Measurements from ENCODE around the gene MED12L.

MED12L gene

DNA sequence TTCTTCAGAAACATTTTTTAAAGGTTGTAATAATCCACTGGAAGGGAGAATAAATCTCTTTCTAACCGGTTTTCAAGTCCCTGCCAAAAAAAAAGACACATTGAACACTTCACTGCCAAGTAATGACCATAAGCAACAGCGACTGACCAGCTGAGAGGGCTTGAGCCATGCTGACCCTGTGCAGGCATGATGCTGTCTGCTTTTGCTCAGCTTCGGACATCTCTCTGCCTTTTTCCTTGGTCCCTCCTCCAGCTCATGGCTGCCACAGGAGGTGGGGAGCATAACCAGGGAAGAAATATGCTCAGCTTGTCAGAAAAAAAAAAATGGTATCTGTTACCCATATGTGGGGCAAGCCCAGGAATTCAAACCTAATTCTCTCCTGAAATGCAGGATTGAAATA is 373.9 kb downstream of the MED12L start:
- DNase-seq (ENCODE audit: low read depth in 2 of 2) = no peak

DNA sequence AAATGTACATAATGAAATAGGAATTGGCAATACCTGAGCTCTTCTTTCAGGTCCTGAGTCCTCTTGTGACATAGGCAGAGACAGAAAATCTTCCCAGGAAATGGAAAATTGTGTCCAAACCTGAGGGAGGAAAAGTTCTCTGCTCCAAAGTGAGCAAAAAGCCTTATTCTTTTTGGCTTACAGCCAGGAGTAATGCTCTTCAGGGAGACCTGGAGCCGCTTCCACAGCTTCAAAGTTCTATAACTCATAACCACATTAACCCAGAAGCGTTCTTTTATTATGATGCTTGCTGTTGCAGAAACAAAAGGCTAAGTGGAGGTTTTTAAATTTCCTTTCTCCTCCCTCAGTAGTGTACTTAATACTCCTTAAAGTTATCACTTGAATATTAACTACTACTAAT is 374.8 kb downstream of the MED12L start:
- no peak for DNase-seq (ENCODE audit: low read depth in 2 of 2)

DNA sequence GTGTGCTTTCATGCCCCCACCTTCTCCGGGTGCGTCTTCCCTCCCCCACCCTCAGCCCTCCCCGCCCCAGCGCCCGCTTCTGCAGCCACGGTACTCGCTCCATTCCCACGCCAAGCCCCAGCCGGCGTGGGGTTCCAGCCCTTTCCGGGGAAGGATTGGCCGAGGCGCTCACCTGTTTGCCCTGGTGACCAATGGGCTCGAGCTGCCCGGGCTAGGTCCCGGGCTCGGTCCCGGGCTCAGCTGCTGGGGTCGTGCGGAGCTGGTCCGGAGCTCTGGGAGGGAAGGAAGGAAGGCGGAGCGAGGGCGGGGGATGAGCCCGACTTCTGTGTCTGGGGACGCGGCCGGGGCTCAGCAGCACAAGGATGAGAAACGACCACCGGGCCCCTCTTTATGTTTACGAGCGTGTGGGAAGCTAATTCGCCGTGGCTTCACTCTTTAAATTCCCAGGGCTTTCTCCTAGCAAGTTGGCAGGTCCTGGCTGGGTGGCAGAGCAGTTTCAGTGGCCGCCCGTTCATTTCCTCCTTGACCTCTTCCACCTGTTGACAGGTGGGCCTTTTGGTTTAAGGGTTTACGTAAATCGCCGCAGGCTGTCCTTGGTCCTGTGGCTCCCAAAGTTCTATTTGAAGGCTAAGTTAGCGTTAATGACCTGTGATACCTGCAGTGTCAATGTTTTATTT is 375.4 kb downstream of the MED12L start, which contains the start of gene IGSF10:
Gene IGSF10, minus strand, starts transcription at position 288 of the 677 bp plus-strand sequence. CDS start 2,352 bp downstream, outside the sequence.
- no peak for DNase-seq (ENCODE audit: low read depth in 2 of 2)

DNA sequence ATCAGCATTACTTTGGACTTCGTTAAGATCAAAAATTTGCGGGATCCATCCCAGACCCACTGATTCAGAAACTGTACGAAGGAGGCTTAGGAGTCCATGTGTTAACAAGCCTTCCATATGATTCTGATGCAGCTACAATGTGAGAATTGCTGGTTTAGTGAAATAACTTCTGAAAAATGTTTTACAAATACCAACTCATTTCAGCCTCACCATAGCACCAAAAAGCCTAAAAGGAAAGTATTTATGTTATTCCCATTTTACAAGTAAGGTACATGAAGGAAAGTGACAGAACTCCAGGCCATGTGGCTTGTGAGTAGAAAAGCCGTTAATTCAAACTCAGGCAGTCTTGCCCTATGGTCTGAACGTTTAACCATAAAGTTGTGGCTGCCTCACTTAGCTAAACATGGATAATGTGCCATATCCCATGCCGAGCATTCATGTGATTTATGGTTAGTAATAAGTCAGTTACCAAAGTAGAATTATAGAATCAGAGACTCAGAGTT is 376.9 kb downstream of the MED12L start:
- DNase-seq (ENCODE audit: low read depth in 2 of 2) = no peak

DNA sequence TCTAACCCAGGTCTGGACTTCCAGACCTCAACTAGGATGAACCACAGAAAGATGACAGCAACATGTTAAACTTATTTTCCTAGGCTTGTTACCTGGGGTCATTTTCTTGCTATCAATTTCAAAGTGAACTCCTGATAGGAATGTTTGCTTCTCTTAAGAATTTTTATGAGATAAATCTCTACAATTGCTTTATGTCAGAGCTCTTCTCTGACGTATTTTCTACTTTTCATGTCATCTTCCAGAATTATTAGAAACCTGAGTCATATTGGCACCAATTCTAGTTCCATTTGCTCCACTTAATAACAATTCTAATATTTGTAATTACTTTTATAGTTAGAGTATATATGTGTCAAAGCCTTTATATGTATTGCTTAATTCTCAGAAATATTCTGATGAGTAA is 377.5 kb downstream of the MED12L start:
- no peak for DNase-seq (ENCODE audit: low read depth in 2 of 2)

DNA sequence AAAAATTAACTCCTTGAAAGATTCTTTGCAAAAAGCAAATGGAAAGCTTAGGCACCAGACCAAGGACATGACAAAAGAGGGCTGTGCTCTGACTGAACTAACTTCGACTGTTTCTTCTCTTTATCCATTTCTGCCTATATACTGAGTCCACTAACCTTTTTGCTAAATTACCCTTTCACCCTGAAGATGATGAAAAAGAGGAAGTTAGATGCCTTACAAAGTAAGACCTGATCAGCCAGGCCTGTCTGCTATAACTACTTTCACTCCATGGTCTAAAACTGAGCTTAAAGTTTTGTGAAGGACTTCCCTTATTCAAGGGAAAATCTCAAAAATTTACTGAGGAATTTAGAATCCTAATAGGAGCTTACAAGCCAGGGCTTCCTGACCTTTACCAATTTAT is 381.6 kb downstream of the MED12L start:
- DNase-seq (ENCODE audit: low read depth in 2 of 2) = no peak

DNA sequence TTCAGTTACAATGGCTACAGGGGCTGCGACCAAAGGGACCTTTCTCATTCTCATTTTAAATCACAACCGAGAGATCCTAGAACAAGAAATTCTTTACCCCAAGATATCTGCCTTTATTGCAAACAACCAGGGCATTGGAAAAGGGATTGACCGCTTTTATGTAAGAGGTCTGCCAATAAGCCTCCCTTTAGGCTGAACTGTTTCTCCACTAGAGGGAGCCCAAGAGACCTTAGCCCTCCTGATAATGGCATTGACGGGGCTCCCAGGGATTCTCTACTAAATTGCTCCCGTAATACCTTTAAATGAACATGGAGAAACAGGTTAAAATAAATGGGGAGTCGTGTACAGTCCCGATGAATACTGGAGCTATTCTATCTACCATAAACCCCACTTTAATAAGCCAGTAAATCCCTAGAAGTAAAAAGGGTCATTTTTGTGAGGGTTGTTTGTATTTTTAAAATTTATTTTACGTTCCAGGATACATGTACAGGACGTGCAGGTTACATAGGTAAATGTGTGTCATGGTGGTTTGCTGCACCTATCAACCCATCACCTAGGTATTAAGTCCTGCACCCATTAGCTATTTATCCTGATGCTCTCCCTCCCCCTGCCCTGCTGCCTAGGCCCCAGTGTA is 382.9 kb downstream of the MED12L start:
- DNase-seq (ENCODE audit: low read depth in 2 of 2) = no peak

DNA sequence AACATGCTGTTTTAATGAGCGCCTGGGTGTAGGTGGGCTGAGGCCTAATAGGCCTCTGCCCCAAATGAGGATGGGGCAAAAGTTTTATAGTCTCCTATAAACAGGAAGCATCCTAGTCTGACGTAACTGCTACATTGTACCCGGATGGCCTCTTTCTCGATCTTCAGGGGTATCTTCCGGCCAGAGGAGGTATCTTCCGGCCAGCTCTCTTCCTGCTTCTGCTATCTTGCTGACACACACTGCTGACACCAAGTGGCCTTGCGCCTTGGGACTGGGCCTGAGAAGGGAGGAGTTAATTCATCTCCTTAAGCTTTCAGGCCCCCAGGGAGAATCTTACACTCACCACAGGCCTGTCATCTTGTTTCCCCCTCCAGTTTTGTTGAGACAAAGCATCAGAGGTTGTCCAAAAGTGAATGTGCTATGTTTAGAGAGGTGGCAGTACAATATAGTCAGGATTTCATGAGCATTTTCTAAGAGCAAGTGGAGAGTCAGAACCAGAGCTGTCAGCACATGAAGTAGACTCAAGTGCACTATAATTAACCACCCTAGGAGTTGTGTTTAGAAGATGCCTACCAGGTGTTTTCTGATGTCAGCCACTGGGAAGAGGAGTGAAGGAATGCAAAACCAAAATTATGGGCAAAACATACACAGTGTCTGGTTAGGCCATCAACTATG is 391.0 kb downstream of the MED12L start:
- no peak for DNase-seq (ENCODE audit: low read depth in 2 of 2)

DNA sequence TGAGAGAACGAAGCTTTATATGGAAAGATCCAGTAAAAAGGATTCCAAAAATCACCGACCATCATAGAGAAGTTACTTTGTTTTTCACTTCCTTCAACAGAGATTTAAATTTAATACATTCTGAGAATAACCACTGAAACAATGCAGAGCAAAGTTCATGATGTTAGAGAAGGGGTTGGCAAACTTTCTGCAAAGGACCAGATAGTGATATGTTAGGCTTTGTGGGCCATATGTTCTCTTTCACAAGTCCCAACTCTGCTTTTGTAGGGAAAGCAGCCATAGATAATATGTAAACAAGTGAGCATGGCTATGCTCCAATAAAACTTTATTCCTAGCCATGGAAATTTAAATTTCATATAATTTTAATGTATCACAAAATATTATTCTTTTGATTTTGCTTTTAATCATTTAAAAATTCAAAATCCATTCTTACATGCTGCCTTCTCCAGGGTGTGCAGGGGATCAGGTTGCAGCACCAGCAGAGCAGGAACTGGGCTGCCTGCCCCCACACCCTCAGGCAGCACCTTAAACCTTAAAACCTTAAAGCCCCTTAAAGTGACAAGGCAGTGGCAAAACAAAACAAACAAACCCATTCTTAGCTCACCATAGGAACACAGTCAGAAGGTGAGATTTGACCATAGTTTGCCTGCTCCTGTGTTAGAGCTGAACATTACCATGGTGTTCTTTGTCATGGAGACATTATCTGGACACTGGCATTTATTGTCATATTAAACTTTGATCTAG is 392.3 kb downstream of the MED12L start:
- DNase-seq (ENCODE audit: low read depth in 2 of 2) = no peak

DNA sequence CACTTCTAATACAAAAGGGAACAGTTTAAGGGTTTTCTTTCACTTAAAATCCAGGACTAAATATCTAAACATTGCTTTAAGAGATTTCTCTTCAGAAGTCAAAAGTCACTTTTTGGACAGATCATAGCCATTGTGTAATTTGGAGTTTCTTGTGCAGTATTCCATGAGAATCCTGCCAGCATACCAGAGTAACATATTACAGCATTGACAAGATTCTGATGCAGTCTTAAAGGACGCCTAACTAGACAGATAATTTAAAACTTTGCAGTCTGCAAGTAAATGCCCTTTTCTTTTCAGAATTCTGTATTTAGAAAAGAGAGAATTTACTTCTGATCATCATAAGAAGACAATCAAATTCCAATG is 392.9 kb downstream of the MED12L start:
- no peak for DNase-seq (ENCODE audit: low read depth in 2 of 2)

DNA sequence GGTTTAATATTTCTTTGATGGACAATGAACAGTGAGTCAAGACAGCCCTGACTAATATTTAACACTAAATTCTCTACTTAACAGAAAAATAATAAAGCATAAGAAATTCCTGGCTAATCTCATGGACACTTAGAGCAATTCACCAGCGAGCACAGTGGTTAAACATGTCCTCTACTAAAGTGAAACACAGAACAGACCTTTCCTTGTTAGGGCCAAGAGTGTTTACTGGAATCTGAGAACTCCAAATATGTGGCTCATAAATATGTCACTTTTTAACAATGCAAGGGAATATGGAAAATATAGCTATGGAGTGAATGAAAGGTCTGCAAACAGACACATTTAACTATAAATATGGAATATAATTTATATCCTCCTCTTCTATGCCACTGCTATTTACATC is 394.0 kb downstream of the MED12L start:
- no peak for DNase-seq (ENCODE audit: low read depth in 2 of 2)

DNA sequence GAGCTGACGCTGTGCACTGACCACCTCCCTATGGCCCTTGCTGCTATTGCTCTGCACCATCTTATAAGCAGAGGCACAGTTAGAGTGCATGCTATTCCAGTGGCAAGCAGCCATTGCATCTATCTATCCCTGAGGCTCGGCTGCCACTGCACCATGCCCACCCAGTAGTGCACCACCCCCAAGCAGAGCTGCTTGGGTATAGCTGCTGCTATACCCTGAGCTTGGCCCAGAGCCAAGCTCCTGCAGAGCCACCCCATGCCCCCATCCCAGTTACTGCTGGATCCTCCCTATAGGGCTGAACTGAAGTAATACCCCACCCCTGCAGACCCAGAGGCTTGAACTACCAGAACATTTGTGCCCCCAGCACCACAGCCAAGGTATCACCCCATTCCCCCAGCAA is 395.0 kb downstream of the MED12L start:
- DNase-seq (ENCODE audit: low read depth in 2 of 2) = no peak

DNA sequence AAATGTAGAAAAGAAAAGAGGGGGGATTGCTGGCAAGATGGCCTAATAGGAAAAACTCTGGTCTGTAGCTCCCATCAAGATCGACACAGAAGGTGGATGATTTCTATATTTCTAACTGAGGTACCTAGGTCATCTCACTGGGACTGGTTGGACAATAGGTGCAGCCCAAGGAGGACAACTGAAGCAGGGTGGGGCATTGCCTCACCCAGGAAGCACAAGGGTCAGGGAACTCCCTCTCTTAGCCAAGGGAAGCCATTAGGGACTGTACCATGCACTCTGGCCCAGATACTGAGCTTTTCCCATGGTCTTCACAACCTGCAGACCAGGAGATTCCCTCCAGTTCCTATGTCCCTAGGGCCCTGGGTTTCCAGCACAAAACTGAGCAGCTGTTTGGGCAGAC is 398.0 kb downstream of the MED12L start:
- DNase-seq (ENCODE audit: low read depth in 2 of 2) = no peak

DNA sequence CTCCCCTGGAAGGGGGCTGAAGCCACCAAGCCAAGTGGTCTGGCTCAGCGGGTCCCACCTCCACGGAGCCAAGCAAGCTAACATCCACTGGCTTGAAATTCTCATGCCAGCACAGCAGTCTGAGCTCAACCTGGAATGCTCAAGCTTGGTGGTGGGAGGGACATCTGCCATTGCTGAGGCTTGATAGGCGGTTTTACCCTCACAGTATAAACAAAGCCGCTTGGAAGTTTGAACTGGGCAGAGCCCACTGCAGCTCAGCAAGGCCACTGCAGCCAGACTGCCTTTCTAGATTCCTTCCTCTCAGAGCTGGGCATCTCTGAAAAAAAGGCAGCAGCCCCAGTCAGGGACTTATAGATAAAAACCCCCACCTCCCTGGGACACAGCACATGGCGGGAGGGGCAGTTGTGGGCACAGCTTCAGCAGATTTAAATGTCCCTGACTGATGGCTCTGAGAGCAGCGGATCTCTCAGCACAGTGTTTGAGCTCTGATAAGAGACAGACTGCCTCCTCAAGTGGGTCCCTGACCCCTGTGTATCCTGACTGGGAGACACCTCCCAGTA is 398.6 kb downstream of the MED12L start:
- DNase-seq (ENCODE audit: low read depth in 2 of 2) = no peak
